ENCODE measurements around the gene LATS1.
"Not testable (repeated sequence)": the region's sequence is repeated elsewhere in the genome, so short reads cannot be mapped to it uniquely, and the experiment has no call there.

The LATS1 gene

DNA sequence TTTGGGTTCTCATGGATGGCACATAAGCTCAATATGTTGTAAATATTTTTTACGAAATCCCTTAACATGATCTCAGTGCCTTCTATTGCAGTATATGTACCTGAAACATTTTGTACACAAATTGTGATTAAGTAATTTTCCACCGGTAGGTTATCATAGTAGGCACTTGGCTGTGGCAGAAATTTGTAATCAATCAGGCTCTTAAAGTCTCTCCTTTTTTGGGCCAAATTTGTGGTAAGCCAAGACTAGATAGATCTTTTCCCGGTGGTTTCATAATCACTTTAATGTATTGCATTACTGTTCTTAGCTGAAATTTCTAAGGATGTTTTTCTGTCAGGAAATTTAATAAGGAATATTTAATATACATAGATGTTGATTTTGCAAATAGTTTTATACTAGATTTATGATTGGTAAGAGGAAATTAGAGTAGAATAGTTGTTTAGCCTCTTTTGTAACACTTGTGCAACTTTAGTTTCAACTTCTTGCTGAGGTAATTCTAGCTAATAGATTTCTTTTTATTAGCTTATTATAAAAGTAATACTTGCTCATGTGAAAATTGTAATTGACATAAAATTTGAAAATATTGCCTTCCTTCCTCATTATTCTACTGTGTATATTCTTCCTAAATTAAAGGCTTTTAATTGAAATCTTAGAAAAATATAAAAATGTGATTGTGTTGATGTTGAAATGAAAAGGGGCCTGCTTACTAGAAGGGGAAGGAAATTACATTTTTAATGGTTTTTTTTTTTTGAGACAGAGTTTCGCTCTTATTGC lies 34.9 kb upstream of the LATS1 start:
- H3K27ac ChIP-seq, result no peak overlapping the region
- no peak overlapping the region for H3K9ac ChIP-seq
- peaks cover 4 to 43% (median 15%) of the 10 kb centered on the region in 11 experiments; a peak in 18 of 22 replicates for H3K36me3 ChIP-seq
- H4K20me1 ChIP-seq, result peaks cover 56 to 81% (median 76%) of the 10 kb centered on the region in 11 experiments; a peak in 21 of 22 replicates
- no peak for TF ChIP-seq Cebpa-rat (IDR thresholded peaks at IDR 0.05)
- no peaks in the 10 kb centered on the region for H3K9me3 ChIP-seq (replicated peaks in 1 of 11)
- no peak overlapping the region for H3K4me3 ChIP-seq
- peaks cover 35 to 67% (median 52%) of the 10 kb centered on the region in 10 experiments for H3K4me1 ChIP-seq
- H3K27me3 ChIP-seq, result no peaks in the 10 kb centered on the region
- H3K4me2 ChIP-seq, result peak overlapping the region in 8 of 11 experiments; percentile 21 to 97 (median 74); a peak in 10 of 22 replicates

DNA sequence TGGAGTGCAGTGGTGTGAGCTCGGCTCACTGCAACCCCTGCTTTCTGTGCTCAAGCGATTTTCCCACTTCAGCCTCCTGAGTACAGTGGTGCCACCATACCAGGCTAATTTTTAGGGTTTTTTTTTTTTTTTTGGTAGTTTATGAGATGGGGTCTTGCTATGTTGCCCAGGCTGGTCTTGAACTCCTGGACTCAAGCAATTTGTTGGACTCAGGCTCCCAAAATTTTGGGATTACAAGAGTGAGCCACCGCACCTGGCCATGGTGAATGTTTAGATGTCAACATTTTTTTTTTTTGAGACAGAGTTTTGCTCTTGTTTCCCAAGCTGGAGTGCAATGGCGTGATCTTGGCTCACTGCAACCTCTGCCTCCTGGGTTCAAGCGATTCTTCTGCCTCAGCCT lies 34.0 kb upstream of the LATS1 start:
- peaks cover 53 to 72% (median 68%) of the 10 kb centered on the region in 11 experiments; a peak in 21 of 22 replicates for H4K20me1 ChIP-seq
- H3K27me3 ChIP-seq; H3K27ac ChIP-seq; H3K4me3 ChIP-seq; H3K9me3 ChIP-seq (replicated peaks in 1 of 11): not testable (repeated sequence)
- peak overlapping the region in 1 of 11 experiments; percentile 91; a peak in 1 of 22 replicates for H3K9ac ChIP-seq
- peaks cover 3 to 36% (median 8%) of the 10 kb centered on the region in 11 experiments; a peak in 18 of 22 replicates for H3K36me3 ChIP-seq
- peaks cover 37 to 71% (median 52%) of the 10 kb centered on the region in 10 experiments for H3K4me1 ChIP-seq
- H3K4me2 ChIP-seq, result peak overlapping the region; percentile 53 to 97 (median 92); a peak in 19 of 22 replicates

DNA sequence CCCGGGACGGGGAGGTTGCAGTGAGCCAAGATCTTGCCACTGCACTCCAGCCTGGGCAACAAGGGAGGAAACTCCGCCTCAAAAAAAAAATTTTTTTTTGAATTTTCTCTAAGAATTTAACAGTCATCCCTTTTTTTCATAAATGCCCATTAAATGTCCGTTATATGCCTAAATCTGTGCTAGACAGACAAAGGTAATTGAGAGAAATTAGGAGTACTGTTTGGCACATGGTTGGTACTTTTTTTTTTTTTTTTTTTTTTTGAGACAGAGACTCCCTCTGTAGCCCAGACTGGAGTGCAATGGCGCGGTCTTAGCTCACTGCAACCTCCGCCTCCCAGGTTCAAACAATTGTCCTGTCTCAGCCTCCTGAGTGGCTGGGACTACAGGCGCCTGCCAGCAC lies 33.3 kb upstream of the LATS1 start:
- Histone ChIP-seq H4K20me1 (peaks cover 46 to 66% (median 62%) of the 10 kb centered on the region in 11 experiments; a peak in 21 of 22 replicates), H3K36me3 (peaks cover 0 to 30% (median 4%) of the 10 kb centered on the region in 11 experiments; a peak in 13 of 22 replicates), H3K27ac (peak overlapping the region in 1 of 11 experiments; percentile 87; a peak in 1 of 22 replicates), H3K4me2 (peak overlapping the region; percentile 89 to 97 (median 92)), H3K9ac (peak overlapping the region; percentile 87 to 95 (median 91); a peak in 17 of 22 replicates), H3K4me1 (peaks cover 39 to 75% (median 55%) of the 10 kb centered on the region in 10 experiments), H3K27me3 (no peaks in the 10 kb centered on the region), H3K9me3 (replicated peaks in 1 of 11) (no peaks in the 10 kb centered on the region), H3K4me3 (peak overlapping the region in 9 of 10 experiments; percentile 75 to 100 (median 90); a peak in 14 of 20 replicates)
- no peak for TF ChIP-seq Cebpa-rat (IDR thresholded peaks at IDR 0.05)

DNA sequence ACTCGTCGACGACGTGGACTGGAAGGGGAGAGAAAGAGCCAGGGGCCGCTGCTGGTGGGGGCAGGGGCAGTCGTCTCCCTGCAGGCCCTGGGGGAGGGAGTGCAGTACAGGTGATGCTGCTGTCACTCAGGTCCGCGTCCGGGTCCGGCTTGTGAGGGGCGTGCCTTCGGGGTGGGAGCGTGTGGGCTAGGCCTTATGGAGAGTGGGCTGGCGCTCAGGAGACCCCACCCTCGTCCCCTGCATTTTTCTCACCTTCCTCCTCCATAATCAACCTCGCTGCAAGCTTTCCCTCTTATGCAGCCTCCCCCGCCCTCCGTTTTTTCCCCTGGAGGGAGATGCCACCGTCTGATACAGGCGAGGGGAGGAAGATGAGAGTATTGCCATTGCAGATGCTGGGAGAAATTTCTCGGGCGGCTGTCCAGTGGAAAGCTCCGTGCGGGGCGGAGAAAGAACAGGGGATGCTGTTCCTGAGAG lies 32.3 kb upstream of the LATS1 start:
- peaks cover 0 to 25% (median 4%) of the 10 kb centered on the region in 11 experiments; a peak in 4 of 22 replicates for H3K36me3 ChIP-seq
- H3K9me3 ChIP-seq (replicated peaks in 1 of 11), result no peaks in the 10 kb centered on the region
- peak overlapping the region; percentile 87 to 95 (median 91) for H3K9ac ChIP-seq
- no peaks in the 10 kb centered on the region for H3K27me3 ChIP-seq
- TF ChIP-seq Cebpa-rat (IDR thresholded peaks at IDR 0.05), result no peak
- peak overlapping the region; percentile 89 to 97 (median 92) for H3K4me2 ChIP-seq
- peaks cover 35 to 62% (median 52%) of the 10 kb centered on the region in 11 experiments; a peak in 21 of 22 replicates for H4K20me1 ChIP-seq
- H3K4me3 ChIP-seq, result peak overlapping the region; percentile 75 to 100 (median 94)
- H3K27ac ChIP-seq, result peak overlapping the region; percentile 68 to 91 (median 87)
- H3K4me1 ChIP-seq, result peaks cover 37 to 73% (median 56%) of the 10 kb centered on the region in 10 experiments

DNA sequence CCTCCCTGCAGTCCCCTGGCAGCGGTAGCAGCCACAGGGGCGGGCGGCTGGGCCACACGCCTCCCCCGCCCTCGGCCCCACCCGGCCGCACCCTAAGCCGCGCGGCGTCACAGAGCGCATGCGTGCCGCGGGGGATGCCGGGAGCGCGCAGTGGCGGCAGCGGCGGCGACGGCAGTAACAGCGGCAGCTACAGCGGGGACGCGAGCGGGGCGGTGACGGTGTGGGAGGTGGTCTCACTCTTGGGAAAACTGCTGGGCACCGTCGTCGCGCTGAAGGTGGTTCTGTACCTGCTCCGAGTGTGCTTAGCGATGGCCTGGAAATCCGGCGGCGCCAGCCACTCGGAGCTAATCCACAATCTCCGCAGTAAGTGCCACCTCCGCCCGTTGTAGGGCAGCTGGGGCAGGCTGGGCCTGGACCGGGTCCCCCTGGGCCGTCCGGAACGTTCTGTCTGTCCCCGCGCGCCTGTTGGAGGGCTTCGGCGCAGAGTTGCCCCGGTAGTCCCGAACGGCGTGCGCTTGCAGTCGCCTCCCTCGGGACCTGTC lies 31.8 kb upstream of the LATS1 start, which contains the start of gene PCMT1:
PCMT1 (plus strand) TSS at position 148 of the 542 bp plus-strand sequence; CDS start at position 309, 161 bp downstream.
- Histone ChIP-seq H3K27ac (peak within 1 kb of the TSS; percentile 68 to 91 (median 87)), H3K9me3 (replicated peaks in 1 of 11) (no peaks in the 10 kb centered on the region), H3K36me3 (peaks cover 0 to 27% (median 4%) of the 10 kb centered on the region in 11 experiments; a peak in 6 of 22 replicates), H4K20me1 (peaks cover 30 to 61% (median 47%) of the 10 kb centered on the region in 11 experiments; a peak in 20 of 22 replicates), H3K27me3 (no peaks in the 10 kb centered on the region), H3K4me2 (peak within 1 kb of the TSS; percentile 89 to 97 (median 92)), H3K4me3 (peak within 1 kb of the TSS; percentile 75 to 100 (median 94)), H3K4me1 (peaks cover 36 to 73% (median 56%) of the 10 kb centered on the region in 10 experiments), H3K9ac (peak within 1 kb of the TSS; percentile 87 to 95 (median 91))
- no peak for TF ChIP-seq Cebpa-rat (IDR thresholded peaks at IDR 0.05)

DNA sequence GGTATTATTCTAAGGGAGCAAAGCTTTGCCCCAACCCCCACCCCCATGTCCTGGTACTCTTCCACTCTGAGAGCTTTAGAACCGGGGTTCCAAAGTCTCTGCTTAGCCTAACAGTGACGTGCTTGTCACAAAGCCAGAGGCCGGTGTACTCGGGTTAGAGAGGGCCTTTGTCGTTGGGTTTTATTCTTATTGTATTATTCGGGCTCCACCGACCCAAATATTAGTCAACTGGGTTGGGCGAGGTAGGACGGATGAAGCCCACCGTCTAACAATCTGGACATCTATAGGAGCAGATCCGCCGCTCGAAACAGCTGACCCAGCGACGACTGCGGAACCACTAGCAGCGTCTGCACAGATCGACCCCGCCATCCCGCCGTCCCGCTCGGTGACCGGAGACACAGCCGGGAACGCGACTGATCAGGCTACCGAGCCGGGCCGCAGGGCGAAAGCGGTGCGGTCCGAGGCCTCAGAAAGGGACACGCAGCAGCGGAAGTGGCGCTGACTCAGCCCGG lies 31.2 kb upstream of the LATS1 start:
- Histone ChIP-seq H4K20me1 (peaks cover 27 to 60% (median 41%) of the 10 kb centered on the region in 11 experiments; a peak in 20 of 22 replicates), H3K9ac (peak overlapping the region; percentile 87 to 95 (median 91); a peak in 21 of 22 replicates), H3K4me2 (peak overlapping the region; percentile 57 to 93 (median 71)), H3K4me1 (peaks cover 32 to 70% (median 54%) of the 10 kb centered on the region in 10 experiments), H3K36me3 (peaks cover 0 to 31% (median 5%) of the 10 kb centered on the region in 11 experiments; a peak in 13 of 22 replicates), H3K4me3 (peak overlapping the region; percentile 75 to 100 (median 94)), H3K27ac (peak overlapping the region; percentile 68 to 91 (median 87); a peak in 21 of 22 replicates)
- H3K9me3 ChIP-seq (replicated peaks in 1 of 11); H3K27me3 ChIP-seq: not testable (repeated sequence)

DNA sequence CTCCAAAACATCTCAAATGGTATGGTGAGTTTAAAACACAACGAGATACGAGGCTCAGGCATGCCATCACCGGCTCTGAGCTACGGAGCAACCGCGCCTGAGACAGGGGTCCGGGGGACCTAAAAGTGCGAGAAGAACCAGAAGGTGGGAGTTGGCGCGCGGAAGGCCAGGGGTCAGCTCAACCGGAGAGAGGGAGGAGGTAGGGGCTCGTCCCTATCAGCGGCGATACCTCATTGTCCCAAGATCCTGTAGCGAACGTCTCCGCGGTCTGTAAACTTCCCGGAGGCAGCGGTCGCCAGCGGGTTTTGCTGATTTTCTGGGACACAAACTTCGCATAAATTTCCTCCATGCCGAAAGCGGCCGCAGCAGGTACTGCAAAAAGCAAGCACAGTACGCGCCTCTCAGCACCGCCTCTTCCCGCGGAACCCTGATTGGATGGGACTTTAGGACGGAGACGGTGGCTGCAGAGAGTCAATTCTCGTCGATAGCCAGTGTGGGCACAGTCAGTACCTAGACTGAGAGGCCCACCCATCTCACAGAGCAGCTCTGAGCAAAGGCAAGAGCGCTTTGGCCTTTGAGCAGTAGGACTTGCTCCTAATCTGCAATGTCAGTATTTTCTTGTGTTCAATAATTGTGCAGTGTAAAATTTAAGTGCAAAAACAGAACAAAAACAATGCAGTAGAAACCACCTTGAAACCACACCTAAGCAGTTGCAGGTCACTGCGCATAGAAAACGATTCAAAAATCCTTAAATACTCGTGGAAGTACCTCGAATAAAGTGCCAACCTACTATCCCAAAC lies 28.4 kb upstream of the LATS1 start, which contains the start of gene NUP43:
NUP43 (minus strand) TSS at position 383 of the 800 bp plus-strand sequence; CDS start at position 349, 34 bp downstream.
- Histone ChIP-seq H3K36me3 (peaks cover 27 to 35% (median 32%) of the 10 kb centered on the region in 11 experiments), H3K9me3 (replicated peaks in 1 of 11) (no peaks in the 10 kb centered on the region), H3K9ac (peak within 1 kb of the TSS; percentile 77 to 93 (median 88)), H4K20me1 (peaks cover 8 to 37% (median 16%) of the 10 kb centered on the region in 11 experiments; a peak in 19 of 22 replicates), H3K27me3 (no peaks in the 10 kb centered on the region), H3K27ac (peak within 1 kb of the TSS; percentile 54 to 85 (median 76); a peak in 21 of 22 replicates), H3K4me3 (peak within 1 kb of the TSS; percentile 73 to 97 (median 84)), H3K4me1 (peaks cover 24 to 44% (median 32%) of the 10 kb centered on the region in 10 experiments), H3K4me2 (peak within 1 kb of the TSS; percentile 69 to 93 (median 81))
- no peak for TF ChIP-seq Cebpa-rat (IDR thresholded peaks at IDR 0.05)

DNA sequence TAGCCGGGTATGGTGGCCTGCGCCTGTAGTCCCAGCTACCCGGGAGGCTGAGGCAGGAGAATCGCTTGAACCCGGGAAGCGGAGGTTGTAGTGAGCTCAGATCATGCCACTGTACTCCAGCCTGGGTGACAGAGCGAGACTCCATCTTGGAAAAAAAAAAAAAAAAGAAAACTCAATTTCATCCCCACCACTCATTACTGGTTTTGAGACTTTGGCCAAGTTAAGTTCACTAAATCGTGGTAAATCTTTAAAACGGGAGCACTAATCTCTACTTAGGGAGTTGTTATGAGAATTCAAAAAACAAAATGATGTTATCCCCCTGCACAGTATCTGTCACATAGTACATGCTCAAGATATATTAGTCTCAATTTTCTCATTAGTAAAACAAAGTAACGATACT lies 27.4 kb upstream of the LATS1 start:
- not testable (repeated sequence) for H3K9me3 ChIP-seq (replicated peaks in 1 of 11); H3K27me3 ChIP-seq
- Histone ChIP-seq H4K20me1 (peaks cover 0 to 26% (median 5%) of the 10 kb centered on the region in 11 experiments; a peak in 16 of 22 replicates), H3K4me3 (peak overlapping the region; percentile 73 to 97 (median 84)), H3K4me1 (peaks cover 13 to 33% (median 22%) of the 10 kb centered on the region in 10 experiments), H3K4me2 (peak overlapping the region; percentile 69 to 93 (median 81)), H3K27ac (peak overlapping the region in 3 of 11 experiments; percentile 80 to 85 (median 81); a peak in 4 of 22 replicates), H3K36me3 (peaks cover 38 to 46% (median 43%) of the 10 kb centered on the region in 11 experiments), H3K9ac (peak overlapping the region; percentile 77 to 93 (median 88))

Data from BLaER1 treated with 17β-estradiol and CSF1 and Interleukin-3, amounts not matched to agents 10 nM and 100 nM (cell line).